Measurements from ENCODE around the gene TMEM154. TPM values are rescaled to one million over a fixed set of nuclear protein-coding genes. Genes with fewer than 3 reads are reported as not detected.

Gene TMEM154
- total RNA-seq, 2 experiments from 2014 or later, result 15.2 to 21.2 TPM

DNA sequence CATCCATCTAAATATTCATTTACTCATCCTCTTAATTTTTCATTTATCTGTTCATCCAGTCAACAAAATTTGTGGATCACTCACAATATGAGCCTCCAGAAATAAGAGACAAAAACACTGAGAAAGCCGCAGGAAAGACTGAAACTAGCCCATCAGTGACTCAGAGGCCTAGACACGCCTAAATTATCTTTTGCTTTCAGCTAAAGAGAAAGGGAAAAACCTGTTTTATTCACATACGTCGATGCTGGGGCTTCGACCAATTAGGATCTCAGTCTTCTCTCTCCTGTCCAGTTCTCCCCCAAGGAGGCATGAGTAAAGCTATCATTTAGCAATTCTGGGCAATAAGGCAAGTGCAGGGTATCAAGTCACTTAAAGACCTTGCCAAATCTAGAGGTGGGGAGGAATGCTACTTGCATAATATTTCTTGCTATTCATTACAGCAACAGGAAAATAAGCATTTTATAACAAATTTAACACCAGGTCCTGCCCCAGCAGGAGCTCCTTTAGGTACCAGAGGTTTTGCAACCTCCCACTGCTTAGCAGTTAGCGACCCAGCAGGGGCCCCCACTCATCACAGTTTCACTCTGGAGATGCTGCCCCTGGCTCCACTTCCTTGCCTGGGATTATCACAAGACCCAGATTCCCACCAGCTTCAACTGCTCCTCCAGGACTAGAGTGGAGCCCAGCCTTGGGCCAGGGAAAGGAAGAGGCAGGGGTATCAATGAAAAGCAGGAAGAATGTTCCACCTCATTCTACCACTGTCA is 30.1 kb upstream of the TMEM154 start:
- ATAC-seq (peak; percentile 88), DNase-seq (peak; percentile 19)
- H3K27me3 Mint-ChIP-seq, result no peaks in the 10 kb centered on the region
- H3K4me3 Mint-ChIP-seq, result no peak overlapping the region
- H3K36me3 Mint-ChIP-seq (ENCODE audit: low read depth), result no peaks in the 10 kb centered on the region
- H3K9me3 Mint-ChIP-seq (ENCODE audit: low read depth), result peaks cover 6% of the 10 kb centered on the region
- intact Hi-C loops (cut with DNase I, micrococcal nuclease), result no loop called here
- ChIA-PET POLR2A (no interaction called here), CTCF (interaction anchor here (1.5 kb wide), 1 partner anchor 209 kb away, joined by 5 read pairs; no protein-coding TSS in a partner anchor)
- no peak overlapping the region for H3K27ac Mint-ChIP-seq
- peaks cover 6% of the 10 kb centered on the region for H3K4me1 Mint-ChIP-seq

- DNase-seq (no peak), ATAC-seq (no peak)
- Mint-ChIP-seq H3K9me3 (ENCODE audit: low read depth) (peaks cover 8% of the 10 kb centered on the region), H3K36me3 (ENCODE audit: low read depth) (no peaks in the 10 kb centered on the region), H3K4me3 (no peak overlapping the region), H3K27me3 (no peaks in the 10 kb centered on the region), H3K27ac (no peak overlapping the region), H3K4me1 (peaks cover 6% of the 10 kb centered on the region)
- ChIA-PET CTCF (interaction anchor here (0.7 to 1.5 kb wide), 3 partner anchors 207 to 300 kb away, joined by 3 to 5 read pairs (median 4); no protein-coding TSS in a partner anchor), POLR2A (no interaction called here)
- intact Hi-C loops (cut with DNase I, micrococcal nuclease), result no loop called here
Observed at GRCh38 chr4:152708796-152709195, 29.0 kb upstream of the TMEM154 start.

- ATAC-seq (no peak), DNase-seq (no peak)
- intact Hi-C loops (cut with DNase I, micrococcal nuclease), result no loop called here
- ChIA-PET CTCF (interaction anchor here (0.7 to 1.5 kb wide), 3 partner anchors 207 to 299 kb away, joined by 3 to 5 read pairs (median 4); no protein-coding TSS in a partner anchor), POLR2A (no interaction called here)
- no peak overlapping the region for H3K4me3 Mint-ChIP-seq
- H3K27ac Mint-ChIP-seq, result no peak overlapping the region
- peaks cover 8% of the 10 kb centered on the region for H3K9me3 Mint-ChIP-seq (ENCODE audit: low read depth)
- H3K36me3 Mint-ChIP-seq (ENCODE audit: low read depth), result no peaks in the 10 kb centered on the region
- peaks cover 6% of the 10 kb centered on the region for H3K4me1 Mint-ChIP-seq
- H3K27me3 Mint-ChIP-seq, result no peaks in the 10 kb centered on the region
Observed at GRCh38 chr4:152708361-152708760, 28.6 kb upstream of the TMEM154 start.

- no peaks in the 10 kb centered on the region for H3K36me3 Mint-ChIP-seq (ENCODE audit: low read depth)
- peaks cover 6% of the 10 kb centered on the region for H3K4me1 Mint-ChIP-seq
- ChIA-PET POLR2A (no interaction called here), CTCF (no interaction called here)
- no peak overlapping the region for H3K27ac Mint-ChIP-seq
- H3K9me3 Mint-ChIP-seq (ENCODE audit: low read depth), result peaks cover 8% of the 10 kb centered on the region
- H3K4me3 Mint-ChIP-seq, result no peak overlapping the region
- DNase-seq, result no peak
- H3K27me3 Mint-ChIP-seq, result no peaks in the 10 kb centered on the region
- no peak for ATAC-seq
- intact Hi-C loops (cut with DNase I, micrococcal nuclease), result no loop called here
Observed at GRCh38 chr4:152707632-152708031, 27.8 kb upstream of the TMEM154 start.

DNA sequence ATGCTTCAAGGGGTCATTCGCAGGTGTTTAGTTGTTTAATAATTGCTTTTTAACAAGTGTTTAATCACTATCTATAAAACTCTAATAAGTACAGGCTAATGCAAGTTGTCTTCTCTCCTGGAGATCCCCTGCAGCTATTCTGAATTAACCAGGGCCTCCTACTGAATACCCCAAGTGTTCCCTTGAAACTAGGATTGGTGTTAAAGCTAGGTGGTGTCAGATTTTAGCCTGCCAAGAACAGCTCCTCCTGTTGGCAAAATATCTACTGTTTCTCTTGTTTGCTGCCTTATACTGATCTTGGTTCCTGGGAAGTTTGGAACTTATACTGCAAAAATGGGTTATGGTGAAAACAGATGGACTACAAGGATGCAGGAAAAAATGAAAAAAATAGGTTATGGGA is 26.1 kb upstream of the TMEM154 start:
- DNase-seq (no peak), ATAC-seq (no peak)
- H3K36me3 Mint-ChIP-seq (ENCODE audit: low read depth), result no peaks in the 10 kb centered on the region
- ChIA-PET POLR2A (no interaction called here), CTCF (interaction anchor here (0.6 kb wide), 1 partner anchor 232 kb away, joined by 3 read pairs; no protein-coding TSS in a partner anchor)
- no peaks in the 10 kb centered on the region for H3K27me3 Mint-ChIP-seq
- H3K4me3 Mint-ChIP-seq, result no peak overlapping the region
- peaks cover 8% of the 10 kb centered on the region for H3K9me3 Mint-ChIP-seq (ENCODE audit: low read depth)
- no peak overlapping the region for H3K27ac Mint-ChIP-seq
- intact Hi-C loops (cut with DNase I, micrococcal nuclease), result no loop called here
- peaks cover 6% of the 10 kb centered on the region for H3K4me1 Mint-ChIP-seq

GRCh38 chr4:152704788-152705187 is 25.0 kb upstream of the TMEM154 start:
- ATAC-seq (no peak), DNase-seq (no peak)
- ChIA-PET POLR2A (no interaction called here), CTCF (no interaction called here)
- Mint-ChIP-seq H3K27me3 (peaks cover 6% of the 10 kb centered on the region), H3K36me3 (ENCODE audit: low read depth) (no peaks in the 10 kb centered on the region), H3K9me3 (ENCODE audit: low read depth) (peaks cover 8% of the 10 kb centered on the region), H3K4me1 (peaks cover 5% of the 10 kb centered on the region), H3K27ac (no peak overlapping the region), H3K4me3 (no peak overlapping the region)
- intact Hi-C loops (cut with DNase I, micrococcal nuclease), result no loop called here

GRCh38 chr4:152700151-152700550 is 20.4 kb upstream of the TMEM154 start:
- no peak overlapping the region for H3K4me3 Mint-ChIP-seq
- no peak overlapping the region for H3K27ac Mint-ChIP-seq
- H3K36me3 Mint-ChIP-seq (ENCODE audit: low read depth), result no peaks in the 10 kb centered on the region
- peaks cover 6% of the 10 kb centered on the region for H3K9me3 Mint-ChIP-seq (ENCODE audit: low read depth)
- ChIA-PET POLR2A (no interaction called here), CTCF (no interaction called here)
- H3K27me3 Mint-ChIP-seq, result peaks cover 8% of the 10 kb centered on the region
- intact Hi-C loops (cut with DNase I, micrococcal nuclease), result no loop called here
- ATAC-seq (no peak), DNase-seq (no peak)
- peaks cover 17% of the 10 kb centered on the region for H3K4me1 Mint-ChIP-seq

DNA sequence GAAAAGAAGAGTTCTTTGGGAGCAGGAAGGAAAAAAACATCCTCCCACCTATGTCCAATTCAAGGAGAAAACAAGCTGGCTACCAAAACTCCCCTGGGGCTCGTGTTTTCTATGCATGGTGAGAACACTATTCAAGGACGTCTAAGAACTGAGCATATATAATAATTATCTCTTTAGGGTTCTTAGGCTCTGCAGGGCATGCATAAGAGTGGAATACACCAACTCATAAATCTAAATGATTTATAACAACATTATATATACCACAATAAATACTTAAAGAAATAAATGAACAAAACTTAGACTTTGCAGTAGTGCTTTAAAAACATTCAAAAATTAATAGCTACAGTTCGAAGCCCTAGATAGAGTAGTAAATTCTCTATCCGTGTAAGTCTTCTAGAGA is 19.5 kb upstream of the TMEM154 start:
- intact Hi-C loops (cut with DNase I, micrococcal nuclease), result loop anchor here in 1 of 2 experiments (5.0 kb wide), 1 partner anchor 418 kb away; no protein-coding TSS in a partner anchor
- Mint-ChIP-seq H3K9me3 (ENCODE audit: low read depth) (no peaks in the 10 kb centered on the region), H3K27ac (no peak overlapping the region), H3K27me3 (peaks cover 8% of the 10 kb centered on the region), H3K4me1 (peaks cover 17% of the 10 kb centered on the region), H3K36me3 (ENCODE audit: low read depth) (no peaks in the 10 kb centered on the region), H3K4me3 (no peak overlapping the region)
- CTCF ChIA-PET, result no interaction called here
- DNase-seq (no peak), ATAC-seq (no peak)
- POLR2A ChIA-PET, result interaction anchor here (0.6 kb wide), 1 partner anchor 577 kb away, joined by 3 read pairs; no protein-coding TSS in a partner anchor

DNA sequence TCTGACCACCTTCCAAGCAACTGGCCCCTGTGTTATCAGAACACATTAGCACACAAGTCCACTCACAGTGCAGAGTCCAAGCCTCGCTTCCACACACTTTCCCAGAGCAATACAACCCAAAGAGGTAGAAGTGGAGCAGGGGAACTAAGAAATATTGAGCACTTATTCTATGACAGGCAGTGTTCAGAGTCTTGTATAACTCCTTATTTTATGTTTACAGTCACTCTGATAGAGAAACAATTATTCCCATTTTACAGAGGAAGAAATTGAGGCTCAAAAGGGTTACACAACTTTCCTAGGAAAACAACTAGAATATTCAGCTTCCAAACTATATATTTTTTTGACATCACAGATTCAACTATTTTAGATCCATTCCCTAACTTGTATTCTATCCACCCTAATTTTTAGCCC is 18.3 kb upstream of the TMEM154 start:
- no peaks in the 10 kb centered on the region for H3K36me3 Mint-ChIP-seq (ENCODE audit: low read depth)
- POLR2A ChIA-PET, result no interaction called here
- ATAC-seq, result no peak
- no peak overlapping the region for H3K27ac Mint-ChIP-seq
- peaks cover 8% of the 10 kb centered on the region for H3K27me3 Mint-ChIP-seq
- no peaks in the 10 kb centered on the region for H3K9me3 Mint-ChIP-seq (ENCODE audit: low read depth)
- H3K4me1 Mint-ChIP-seq, result peaks cover 17% of the 10 kb centered on the region
- CTCF ChIA-PET, result interaction anchor here (0.8 to 1.2 kb wide), 2 partner anchors 196 to 817 kb away, joined by 3 read pairs; no protein-coding TSS in a partner anchor
- H3K4me3 Mint-ChIP-seq, result no peak overlapping the region
- intact Hi-C loops (cut with DNase I, micrococcal nuclease), result loop anchor here in 1 of 2 experiments (5.0 kb wide), 1 partner anchor 419 kb away; no protein-coding TSS in a partner anchor
- no peak for DNase-seq

DNA sequence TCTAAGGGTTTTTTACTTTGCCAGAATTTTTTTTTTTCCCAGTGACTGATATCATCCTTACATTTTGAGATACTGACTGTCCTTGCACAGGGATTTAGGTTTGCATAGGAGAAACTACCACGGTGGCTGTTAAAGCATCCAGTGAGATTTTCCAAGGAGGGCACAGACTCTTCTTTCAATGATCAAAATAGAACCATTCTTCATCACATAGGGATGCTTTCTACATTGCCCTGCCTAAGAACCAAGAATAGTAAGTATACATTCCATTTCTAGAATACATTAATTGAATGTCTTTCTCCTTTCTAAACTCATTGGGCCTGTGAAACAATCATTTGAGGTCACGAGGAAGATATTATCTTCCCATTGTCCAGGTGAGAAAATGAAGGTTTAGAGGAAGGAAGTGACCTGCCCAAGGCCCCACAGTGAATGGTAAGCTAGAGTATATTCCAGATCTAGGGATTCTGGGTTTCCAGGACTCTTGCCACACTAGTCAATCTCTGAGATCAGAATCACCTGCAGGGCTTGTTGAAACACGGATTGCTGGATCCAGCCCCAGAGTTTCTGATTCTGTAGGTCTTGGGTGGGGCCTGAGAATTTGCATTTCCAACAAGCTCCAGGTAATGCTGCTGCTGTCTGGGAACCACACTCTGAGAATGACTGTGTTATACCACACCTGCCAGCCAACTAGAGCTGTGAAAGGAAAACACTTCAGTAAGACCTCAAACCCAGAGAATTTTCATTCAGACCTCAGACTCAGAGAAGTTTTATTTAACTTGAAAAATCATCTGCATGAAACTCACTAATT is 17.7 kb upstream of the TMEM154 start:
- Mint-ChIP-seq H3K27me3 (peaks cover 8% of the 10 kb centered on the region), H3K27ac (no peak overlapping the region), H3K9me3 (ENCODE audit: low read depth) (no peaks in the 10 kb centered on the region), H3K4me3 (no peak overlapping the region), H3K4me1 (peaks cover 17% of the 10 kb centered on the region), H3K36me3 (ENCODE audit: low read depth) (no peaks in the 10 kb centered on the region)
- POLR2A ChIA-PET, result interaction anchor here (0.6 kb wide), 1 partner anchor 715 kb away, joined by 5 read pairs; no protein-coding TSS in a partner anchor
- CTCF ChIA-PET, result interaction anchor here (1.2 kb wide), 1 partner anchor 196 kb away, joined by 3 read pairs; no protein-coding TSS in a partner anchor
- DNase-seq (no peak), ATAC-seq (no peak)
- intact Hi-C loops (cut with DNase I, micrococcal nuclease), result loop anchor here in 1 of 2 experiments (5.0 kb wide), 1 partner anchor 420 kb away; no protein-coding TSS in a partner anchor

GRCh38 chr4:152696764-152697261 is 17.0 kb upstream of the TMEM154 start:
- peaks cover 8% of the 10 kb centered on the region for H3K27me3 Mint-ChIP-seq
- H3K4me1 Mint-ChIP-seq, result peaks cover 17% of the 10 kb centered on the region
- DNase-seq (peak; percentile 74), ATAC-seq (peak; percentile 99)
- no peaks in the 10 kb centered on the region for H3K36me3 Mint-ChIP-seq (ENCODE audit: low read depth)
- no peaks in the 10 kb centered on the region for H3K9me3 Mint-ChIP-seq (ENCODE audit: low read depth)
- CTCF ChIA-PET, result no interaction called here
- no peak overlapping the region for H3K4me3 Mint-ChIP-seq
- H3K27ac Mint-ChIP-seq, result no peak overlapping the region
- intact Hi-C loops (cut with DNase I, micrococcal nuclease), result loop anchor here in 1 of 2 experiments (5.0 kb wide), 1 partner anchor 420 kb away; no protein-coding TSS in a partner anchor
- POLR2A ChIA-PET, result no interaction called here
